HG03460 (cell line): ENCODE measurements around the gene S100A14.

Experiments used
- ATAC-seq: cut with Tn5 transposase; IDR thresholded peaks from one replicate; pipeline ENCODE4 v1.9.1; 2021; ENCODE audit not compliant: unreplicated experiment

Gene S100A14

GRCh38 chr1:153639280-153639679, 23.2 kb upstream of the S100A14 start:
- no peak for ATAC-seq

- ATAC-seq: no peak
These were observed 22.1 kb upstream of the S100A14 start for GRCh38 chr1:153638261-153638660.

GRCh38 chr1:153636312-153636711, 20.2 kb upstream of the S100A14 start:
- no peak for ATAC-seq

GRCh38 chr1:153635872-153636271, 19.7 kb upstream of the S100A14 start:
- ATAC-seq: no peak

- ATAC-seq: peak; percentile 87
These were observed 17.9 kb upstream of the S100A14 start, which contains the start of gene CHTOP for GRCh38 chr1:153633754-153634665. CHTOP (plus strand) TSS chr1:153634066; CDS start chr1:153636589, 2,523 bp downstream.

- ATAC-seq: no peak
These were observed 17.1 kb upstream of the S100A14 start for GRCh38 chr1:153633161-153633753.

GRCh38 chr1:153631047-153632022, 15.2 kb upstream of the S100A14 start:
- no peak for ATAC-seq

- no peak for ATAC-seq
These were observed 14.3 kb upstream of the S100A14 start for GRCh38 chr1:153630384-153630783.

GRCh38 chr1:153629971-153630370, 13.8 kb upstream of the S100A14 start:
- no peak for ATAC-seq

- no peak for ATAC-seq
These were observed 13.2 kb upstream of the S100A14 start for GRCh38 chr1:153629343-153629665.

- no peak for ATAC-seq
These were observed 12.7 kb upstream of the S100A14 start for GRCh38 chr1:153628638-153629342.

GRCh38 chr1:153627715-153628626, 11.8 kb upstream of the S100A14 start, which contains the start of gene S100A1:
S100A1 (plus strand) TSS chr1:153628434; CDS start chr1:153630522, 2,088 bp downstream.
- ATAC-seq: no peak

- ATAC-seq: no peak
These were observed 11.0 kb upstream of the S100A14 start, which contains the start of gene S100A13 for GRCh38 chr1:153626904-153627714. S100A13 (minus strand) TSS chr1:153627505; CDS start chr1:153626472, 1,033 bp downstream.

GRCh38 chr1:153626477-153626903, 10.4 kb upstream of the S100A14 start:
- no peak for ATAC-seq

GRCh38 chr1:153624965-153625611, 9.0 kb upstream of the S100A14 start:
- ATAC-seq: no peak

GRCh38 chr1:153623101-153623500, 7.0 kb upstream of the S100A14 start:
- ATAC-seq: no peak

- ATAC-seq: no peak
These were observed 3.0 kb upstream of the S100A14 start for GRCh38 chr1:153619171-153619570.

- peak; percentile 74 for ATAC-seq
These were observed 1.5 kb upstream of the S100A14 start for GRCh38 chr1:153617663-153618062.
